IPS-20b (cell line): ENCODE measurements around the gene DYRK2.

Source experiments
- H3K27ac ChIP-seq: one replicate; pipeline ENCODE4 v1.5.1; 2013; ENCODE audit warnings: low read length
- H3K27me3 ChIP-seq: 2 replicates; pipeline ENCODE4 v1.6.1; 2013; ENCODE audit warnings: mild to moderate bottlenecking, low read length, inconsistent platforms; ENCODE audit not compliant: insufficient read depth
- H3K36me3 ChIP-seq: 2 replicates; pipeline ENCODE4 v1.6.1; 2013; ENCODE audit warnings: low read depth, mild to moderate bottlenecking, inconsistent platforms, low read length, moderate library complexity; ENCODE audit not compliant: insufficient read depth
- H3K4me1 ChIP-seq: 2 replicates; pipeline ENCODE4 v1.6.1; 2013; ENCODE audit warnings: mild to moderate bottlenecking, control low read depth, inconsistent platforms, low read length, moderate library complexity; ENCODE audit not compliant: insufficient read depth
- H3K4me3 ChIP-seq: 2 replicates; pipeline ENCODE4 v1.5.1; 2013; ENCODE audit warnings: mild to moderate bottlenecking, low read length, inconsistent platforms
- H3K9ac ChIP-seq: 2 replicates; pipeline ENCODE4 v1.6.1; 2013; ENCODE audit warnings: low read depth, mild to moderate bottlenecking, inconsistent platforms, low read length, moderate library complexity
- H3K9me3 ChIP-seq: 2 replicates; pipeline ENCODE4 v1.6.1; 2013; ENCODE audit warnings: mild to moderate bottlenecking, low read depth, low read length, inconsistent platforms; ENCODE audit not compliant: insufficient read depth

The DYRK2 gene

GRCh38 chr12:67646775-67647174 is 1.8 kb upstream of the DYRK2 start:
- no peaks in the 10 kb centered on the region for H3K9me3 ChIP-seq
- H3K4me1 ChIP-seq: peaks cover 13% of the 10 kb centered on the region; the same call in 1 of the 2 replicates
- no peak overlapping the region for H3K27ac ChIP-seq
- H3K27me3 ChIP-seq: no peaks in the 10 kb centered on the region
- H3K4me3 ChIP-seq: no peak overlapping the region
- H3K9ac ChIP-seq: no peak overlapping the region
- no peaks in the 10 kb centered on the region for H3K36me3 ChIP-seq

GRCh38 chr12:67647181-67647798 is 1.3 kb upstream of the DYRK2 start:
- no peaks in the 10 kb centered on the region for H3K9me3 ChIP-seq
- H3K27me3 ChIP-seq: no peaks in the 10 kb centered on the region
- no peaks in the 10 kb centered on the region for H3K36me3 ChIP-seq
- H3K9ac ChIP-seq: peak overlapping the region; percentile 72; the same call in 1 of the 2 replicates
- H3K27ac ChIP-seq: no peak overlapping the region
- H3K4me3 ChIP-seq: peak overlapping the region; percentile 89
- peaks cover 14% of the 10 kb centered on the region; the same call in 1 of the 2 replicates for H3K4me1 ChIP-seq

GRCh38 chr12:67647799-67648520 is 585 bp upstream of the DYRK2 start:
- H3K36me3 ChIP-seq: no peaks in the 10 kb centered on the region
- H3K27ac ChIP-seq: no peak overlapping the region
- peaks cover 14% of the 10 kb centered on the region; the same call in 1 of the 2 replicates for H3K4me1 ChIP-seq
- H3K4me3 ChIP-seq: peak overlapping the region; percentile 89
- H3K27me3 ChIP-seq: no peaks in the 10 kb centered on the region
- H3K9ac ChIP-seq: peak overlapping the region; percentile 72; the same call in 1 of the 2 replicates
- H3K9me3 ChIP-seq: no peaks in the 10 kb centered on the region

- peaks cover 10% of the 10 kb centered on the region; the same call in 1 of the 2 replicates for H3K36me3 ChIP-seq
- H3K9me3 ChIP-seq: no peaks in the 10 kb centered on the region
- peak overlapping the region; percentile 87; the same call in 1 of the 2 replicates for H3K9ac ChIP-seq
- peak overlapping the region; percentile 93; the same call in 1 of the 2 replicates for H3K4me3 ChIP-seq
- H3K27me3 ChIP-seq: no peaks in the 10 kb centered on the region
- peak overlapping the region; percentile 10 for H3K27ac ChIP-seq
- peaks cover 14% of the 10 kb centered on the region; the same call in 1 of the 2 replicates for H3K4me1 ChIP-seq
These were observed 670 bp downstream of the DYRK2 start for GRCh38 chr12:67649261-67649569.

- H3K9ac ChIP-seq: peak overlapping the region; percentile 87; the same call in 1 of the 2 replicates
- H3K9me3 ChIP-seq: no peaks in the 10 kb centered on the region
- H3K4me1 ChIP-seq: peaks cover 14% of the 10 kb centered on the region; the same call in 1 of the 2 replicates
- H3K27ac ChIP-seq: peak overlapping the region; percentile 10
- H3K4me3 ChIP-seq: peak overlapping the region; percentile 93
- H3K36me3 ChIP-seq: peaks cover 16% of the 10 kb centered on the region
- no peaks in the 10 kb centered on the region for H3K27me3 ChIP-seq
These were observed 1.2 kb downstream of the DYRK2 start for GRCh38 chr12:67649570-67650387.

GRCh38 chr12:67650388-67651131 is 2.0 kb downstream of the DYRK2 start:
- Histone ChIP-seq H3K4me3 (peak overlapping the region; percentile 93), H3K36me3 (peaks cover 21% of the 10 kb centered on the region), H3K4me1 (peaks cover 14% of the 10 kb centered on the region; the same call in 1 of the 2 replicates), H3K9ac (peak overlapping the region; percentile 87; the same call in 1 of the 2 replicates), H3K27ac (no peak overlapping the region), H3K27me3 (no peaks in the 10 kb centered on the region), H3K9me3 (no peaks in the 10 kb centered on the region)

GRCh38 chr12:67651132-67651695 is 2.7 kb downstream of the DYRK2 start:
- Histone ChIP-seq H3K36me3 (peaks cover 27% of the 10 kb centered on the region), H3K27ac (no peak overlapping the region), H3K9me3 (no peaks in the 10 kb centered on the region), H3K4me3 (peak overlapping the region; percentile 93), H3K9ac (peak overlapping the region; percentile 87; the same call in 1 of the 2 replicates), H3K27me3 (no peaks in the 10 kb centered on the region), H3K4me1 (peaks cover 14% of the 10 kb centered on the region; the same call in 1 of the 2 replicates)

- no peak overlapping the region for H3K9ac ChIP-seq
- H3K9me3 ChIP-seq: no peaks in the 10 kb centered on the region
- H3K36me3 ChIP-seq: peaks cover 73% of the 10 kb centered on the region
- no peak overlapping the region for H3K4me3 ChIP-seq
- H3K4me1 ChIP-seq: peaks cover 10% of the 10 kb centered on the region; the same call in 1 of the 2 replicates
- no peaks in the 10 kb centered on the region for H3K27me3 ChIP-seq
- no peak overlapping the region for H3K27ac ChIP-seq
These were observed 7.3 kb downstream of the DYRK2 start for GRCh38 chr12:67655829-67656228.

- H3K4me1 ChIP-seq: peaks cover 6% of the 10 kb centered on the region; the same call in 1 of the 2 replicates
- H3K4me3 ChIP-seq: no peak overlapping the region
- H3K9ac ChIP-seq: no peak overlapping the region
- no peaks in the 10 kb centered on the region for H3K9me3 ChIP-seq
- no peaks in the 10 kb centered on the region for H3K27me3 ChIP-seq
- H3K27ac ChIP-seq: no peak overlapping the region
- H3K36me3 ChIP-seq: peaks cover 73% of the 10 kb centered on the region
These were observed 7.7 kb downstream of the DYRK2 start for GRCh38 chr12:67656251-67656650.

GRCh38 chr12:67658486-67658885 is 9.9 kb downstream of the DYRK2 start:
- Histone ChIP-seq H3K36me3 (peaks cover 89% of the 10 kb centered on the region), H3K4me3 (no peak overlapping the region), H3K4me1 (no peaks in the 10 kb centered on the region), H3K9ac (no peak overlapping the region), H3K27ac (no peak overlapping the region), H3K9me3 (no peaks in the 10 kb centered on the region), H3K27me3 (no peaks in the 10 kb centered on the region)

GRCh38 chr12:67659292-67659691 is 10.7 kb downstream of the DYRK2 start:
- Histone ChIP-seq H3K4me1 (no peaks in the 10 kb centered on the region), H3K9ac (no peak overlapping the region), H3K36me3 (peaks cover 87% of the 10 kb centered on the region), H3K27ac (no peak overlapping the region), H3K27me3 (no peaks in the 10 kb centered on the region), H3K9me3 (no peaks in the 10 kb centered on the region), H3K4me3 (no peak overlapping the region)
